GM15510 (cell line): ENCODE measurements around the gene MSRB2.

ENCODE experiments used
- POLR2A ChIP-seq: IDR thresholded peaks from 3 replicates; pipeline ENCODE4 v1.6.1; 2011; ENCODE audit warnings: borderline replicate concordance; ENCODE audit not compliant: insufficient read length; ENCODE audit errors: extremely low read depth

MSRB2 gene

DNA sequence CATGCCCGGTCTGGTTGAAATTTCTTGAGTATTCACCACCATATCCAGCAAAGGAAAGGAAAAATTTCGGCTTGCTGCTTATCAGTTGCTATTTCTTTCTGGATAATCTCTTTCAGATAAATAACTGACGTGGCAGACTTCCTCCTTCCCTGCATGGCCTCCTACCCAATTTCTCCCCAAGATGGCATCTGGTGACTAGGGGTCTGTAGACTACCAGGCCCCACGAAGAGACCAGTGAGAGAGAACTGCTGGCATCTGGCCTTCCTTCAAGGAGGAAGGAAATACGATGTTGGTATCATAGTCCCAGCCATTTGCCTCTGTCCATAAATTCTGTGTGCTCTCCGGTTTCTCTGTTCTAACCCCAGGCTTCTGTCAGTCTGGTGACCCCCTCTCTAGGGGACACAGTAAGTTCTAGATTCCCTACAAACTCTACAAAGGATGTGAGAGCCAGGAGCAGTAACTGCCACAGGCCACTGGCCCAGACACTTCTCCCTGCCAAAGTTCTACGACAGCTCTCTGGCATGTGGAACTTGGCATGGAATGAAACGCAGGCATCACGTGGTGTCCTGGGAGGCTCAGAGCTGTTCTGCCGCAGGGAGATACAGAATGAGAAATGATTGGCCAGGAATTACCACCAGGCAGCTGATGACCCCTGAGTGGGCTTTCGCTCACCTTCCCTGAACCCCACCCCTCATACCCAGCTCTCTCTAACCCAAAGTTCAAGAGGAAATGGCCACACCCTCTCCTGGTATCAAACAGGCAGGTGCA, 30.0 kb upstream of the MSRB2 start:
- no peak for TF ChIP-seq POLR2A

DNA sequence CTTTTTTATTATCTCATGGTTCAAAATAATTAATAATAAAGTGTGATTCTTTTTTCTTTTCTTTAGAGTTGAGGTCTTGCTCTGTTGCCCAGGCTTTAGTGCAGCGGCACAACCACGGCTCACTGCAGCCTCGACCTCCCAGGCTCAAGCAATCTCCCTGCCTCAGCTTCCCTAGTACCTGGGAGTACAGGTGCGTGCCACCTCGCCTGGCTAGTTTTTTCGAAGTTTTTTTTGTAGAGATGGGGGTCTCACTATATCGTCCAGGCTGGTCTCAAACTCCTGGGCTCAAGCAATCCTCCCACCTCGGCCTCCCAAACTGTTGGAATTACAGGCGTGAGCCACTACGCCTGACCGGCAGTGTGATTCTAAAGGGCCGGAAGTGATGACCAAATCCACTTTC, 28.0 kb upstream of the MSRB2 start:
- TF ChIP-seq POLR2A: no peak

DNA sequence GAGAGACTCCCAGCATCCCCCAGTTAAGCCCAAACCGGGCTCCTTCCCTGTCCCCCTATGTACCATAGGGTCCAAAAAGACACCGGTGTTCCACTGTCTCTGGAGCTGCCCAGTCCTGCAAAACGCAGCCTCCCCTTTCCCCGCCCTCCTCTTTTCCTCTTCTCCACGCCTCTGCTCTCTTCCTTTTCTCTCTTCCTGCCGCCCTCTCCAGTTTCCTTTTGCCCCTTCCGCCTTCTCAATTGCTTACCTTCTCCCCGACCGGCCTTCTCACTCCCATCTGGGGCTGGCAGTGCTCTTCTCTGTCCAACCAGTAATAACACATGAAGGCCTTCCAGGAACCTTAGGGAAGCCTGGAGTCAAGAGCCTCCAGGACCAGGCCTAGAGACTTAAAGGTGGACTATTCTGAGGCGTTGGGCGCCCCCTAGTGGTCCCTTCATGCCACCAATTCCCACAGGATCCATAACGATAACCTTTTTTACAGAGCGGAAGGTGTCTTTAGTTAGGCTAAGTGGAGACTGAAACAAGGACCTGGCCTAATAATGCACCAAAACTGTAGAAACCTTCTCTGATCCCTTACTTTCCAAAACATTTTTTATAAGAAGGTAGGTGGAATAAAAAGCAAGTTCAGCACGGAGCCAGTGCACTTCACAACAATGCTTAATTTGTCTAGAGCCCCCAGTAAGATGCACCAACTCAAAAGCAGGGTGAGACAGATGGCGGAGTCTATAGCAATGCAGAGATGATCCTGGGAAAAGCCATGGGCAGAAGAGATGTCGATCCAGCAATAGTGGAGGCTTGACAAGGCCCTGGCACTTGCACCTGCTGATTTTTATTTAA, 27.2 kb upstream of the MSRB2 start:
- TF ChIP-seq POLR2A: no peak

DNA sequence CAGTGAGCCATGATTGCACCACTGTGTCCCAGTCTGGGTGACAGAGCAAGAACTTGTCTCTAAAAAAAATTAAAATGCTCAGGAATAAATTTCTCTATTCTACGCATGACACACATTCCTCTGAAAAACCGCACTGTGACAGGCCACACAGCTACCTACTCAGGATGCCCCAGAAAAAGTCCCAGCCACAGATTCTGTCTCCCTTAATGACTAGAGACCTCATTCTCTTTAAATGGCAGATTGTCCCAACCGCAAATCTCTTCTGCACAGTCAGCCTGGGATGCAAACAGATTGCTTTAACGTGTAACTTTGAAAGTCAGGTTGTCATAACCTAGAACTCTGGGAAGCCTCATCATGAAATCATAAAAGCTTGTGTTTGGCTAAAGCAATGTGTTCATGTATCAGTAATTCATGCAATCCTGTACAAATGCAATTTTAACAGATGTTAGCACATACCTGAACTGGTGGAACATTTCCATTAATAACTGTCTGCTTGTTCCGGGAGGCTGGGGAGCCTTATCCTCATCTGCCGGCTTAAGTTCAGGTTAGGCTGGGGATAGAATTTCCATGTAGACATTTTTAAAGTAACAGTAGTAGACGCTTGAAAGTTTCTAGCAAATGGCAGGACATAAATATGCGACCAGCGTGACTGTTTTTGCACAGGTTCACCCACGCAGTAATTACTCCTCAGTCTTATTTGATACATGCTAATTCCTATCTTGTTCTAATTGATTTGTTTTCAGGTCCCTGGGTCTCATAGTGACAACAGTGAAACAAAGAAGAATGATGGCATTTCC, 26.2 kb upstream of the MSRB2 start:
- no peak for TF ChIP-seq POLR2A

DNA sequence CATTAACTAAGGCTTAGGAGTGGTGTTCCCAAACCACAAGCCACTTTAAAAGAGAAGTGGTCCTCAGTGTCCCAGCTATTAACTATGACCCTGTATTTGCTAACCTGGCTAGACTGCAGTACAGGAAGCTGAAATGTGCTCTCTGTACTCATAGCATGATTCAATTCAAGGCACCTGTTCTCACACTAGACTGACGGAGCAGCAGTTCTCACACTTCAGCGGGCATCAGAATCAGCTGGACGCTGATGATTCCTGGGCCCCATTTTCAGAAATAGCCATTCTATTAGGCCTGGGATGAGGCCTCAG, 24.5 kb upstream of the MSRB2 start:
- no peak for TF ChIP-seq POLR2A

DNA sequence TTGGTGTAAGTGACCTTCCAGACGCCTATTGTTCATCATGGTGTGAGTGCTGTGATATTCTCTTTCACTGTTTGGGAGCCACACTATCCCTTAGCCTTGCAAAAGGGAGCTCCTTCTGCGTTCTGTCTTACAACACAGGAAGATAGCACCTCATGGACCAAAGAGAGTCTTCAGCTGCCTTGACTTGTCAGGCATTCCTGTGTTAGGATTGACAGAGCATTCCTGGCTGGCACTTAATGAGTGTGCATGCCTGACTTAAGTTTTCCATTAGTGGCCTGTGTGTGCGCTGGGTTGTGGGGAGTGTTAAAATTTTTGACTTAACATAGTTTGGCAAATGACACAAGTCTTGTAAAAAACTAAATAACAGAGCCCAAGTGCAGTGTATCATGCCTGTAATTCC, 21.9 kb upstream of the MSRB2 start:
- TF ChIP-seq POLR2A: no peak

DNA sequence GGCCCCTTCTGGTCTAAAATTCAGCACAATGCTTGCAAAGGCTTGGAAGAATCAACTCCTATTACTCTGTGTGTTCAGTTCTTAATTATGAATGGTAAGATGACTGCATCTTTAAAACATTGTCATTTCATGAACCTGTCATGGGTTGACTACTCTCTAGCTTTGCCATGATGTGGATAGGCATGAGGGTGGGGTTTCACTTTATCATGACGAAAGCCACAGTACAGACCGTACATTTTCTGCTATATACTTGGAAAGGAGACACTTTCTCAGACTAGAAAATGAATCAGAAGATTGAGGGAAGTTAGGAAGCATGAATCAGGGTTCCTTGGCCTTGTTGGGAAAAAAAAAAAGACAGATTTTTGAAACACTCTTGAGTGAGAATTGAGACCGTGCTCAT, 19.7 kb upstream of the MSRB2 start:
- no peak for TF ChIP-seq POLR2A

DNA sequence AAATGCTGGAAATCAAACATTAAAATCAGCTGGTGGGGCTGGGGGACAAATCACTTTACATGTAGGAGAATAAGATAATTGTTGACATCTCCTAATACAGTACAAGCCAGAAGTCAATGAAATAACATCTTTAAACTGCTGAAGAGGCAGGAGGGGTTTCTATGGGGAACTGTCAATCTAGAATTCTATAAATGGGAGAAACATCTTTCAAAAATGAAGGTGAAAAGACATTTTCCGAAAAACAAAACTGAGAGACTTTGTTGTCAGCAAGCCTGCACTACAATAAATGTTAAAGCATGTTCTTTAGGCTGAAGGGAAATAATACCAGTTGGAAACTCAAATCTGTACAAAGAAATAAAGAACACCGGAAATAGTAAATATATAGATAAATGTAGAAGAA, 17.3 kb upstream of the MSRB2 start:
- TF ChIP-seq POLR2A: no peak

DNA sequence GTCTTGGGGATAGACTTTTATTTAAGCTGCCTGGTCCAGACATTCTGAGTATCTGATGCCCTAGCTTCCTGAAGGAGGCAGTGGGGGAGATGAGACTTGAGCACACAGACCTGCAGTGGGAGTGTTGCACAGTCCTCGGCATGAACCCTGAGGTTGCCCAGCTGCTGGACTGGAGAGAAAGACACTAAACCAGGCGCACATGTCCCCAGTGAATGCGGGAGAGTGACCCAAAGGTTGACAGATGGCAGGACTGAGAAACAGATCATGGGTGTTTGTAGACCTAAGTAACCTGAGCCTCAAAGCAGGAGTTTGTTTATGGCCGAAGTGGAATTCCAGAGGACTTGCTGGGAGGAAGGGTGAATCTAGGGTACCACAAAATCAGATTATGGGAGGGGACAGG, 15.7 kb upstream of the MSRB2 start:
- TF ChIP-seq POLR2A: no peak

DNA sequence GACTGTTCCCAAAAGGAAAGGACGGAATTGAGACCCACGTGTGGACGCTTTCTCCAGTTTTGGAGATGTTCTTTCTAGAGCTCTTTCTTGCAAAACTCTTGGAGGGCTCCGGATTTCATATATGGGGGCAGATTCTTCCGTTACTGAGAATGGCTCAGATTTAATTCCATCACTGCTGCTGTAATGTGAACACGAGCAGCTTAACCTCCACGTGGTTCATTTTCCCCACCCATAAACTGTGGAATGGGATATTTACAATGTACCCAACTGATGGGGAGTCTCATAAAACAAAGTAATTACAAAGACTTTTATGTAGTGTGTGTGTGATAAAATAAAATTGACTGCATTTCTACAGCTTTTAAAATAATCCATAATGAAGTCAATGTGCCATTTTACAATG, 15.1 kb upstream of the MSRB2 start:
- no peak for TF ChIP-seq POLR2A

DNA sequence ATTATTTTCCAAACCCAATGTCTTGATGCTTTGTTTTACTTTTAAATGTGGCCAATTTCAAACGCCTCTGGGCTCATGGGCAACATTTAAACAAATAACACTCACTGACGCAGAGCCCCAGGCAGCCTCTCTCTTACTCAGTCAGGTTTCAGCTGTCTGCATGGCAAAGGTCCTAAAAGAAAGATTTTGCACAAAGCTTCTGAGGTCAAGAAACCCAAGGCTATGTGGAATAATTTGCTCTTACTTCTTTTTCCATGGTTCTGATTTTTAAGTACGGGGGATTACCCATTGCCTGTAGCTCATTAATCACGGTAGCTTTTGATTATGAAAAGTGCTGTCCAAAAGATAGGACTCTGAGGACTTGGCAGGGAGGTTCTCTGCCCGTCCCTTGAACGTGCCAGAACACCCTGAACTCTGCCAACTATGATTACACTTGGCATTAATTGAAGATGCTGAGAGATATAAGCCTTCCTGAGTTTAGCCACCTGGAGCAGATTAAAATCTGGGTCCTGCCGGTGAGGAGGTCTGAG, 14.1 kb upstream of the MSRB2 start:
- no peak for TF ChIP-seq POLR2A

DNA sequence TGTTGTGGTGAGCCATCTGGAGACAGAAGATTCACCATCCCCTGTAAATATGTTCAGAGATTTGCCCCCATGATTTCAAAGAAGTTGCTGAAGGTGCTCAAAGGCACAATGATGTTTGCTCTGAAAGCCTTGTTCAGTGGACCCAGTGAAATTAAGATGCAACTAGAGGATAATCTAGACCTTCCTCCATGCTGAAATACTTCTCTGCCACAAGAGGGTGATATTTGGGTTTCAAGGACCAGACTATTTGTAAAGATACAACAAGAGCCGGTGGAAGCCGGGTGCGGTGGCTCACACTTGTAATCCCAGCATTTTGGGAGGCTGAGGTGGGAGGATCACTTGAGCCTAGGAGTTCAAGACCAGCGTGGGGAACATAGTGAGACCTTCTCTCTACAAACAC, 13.5 kb upstream of the MSRB2 start:
- TF ChIP-seq POLR2A: no peak

DNA sequence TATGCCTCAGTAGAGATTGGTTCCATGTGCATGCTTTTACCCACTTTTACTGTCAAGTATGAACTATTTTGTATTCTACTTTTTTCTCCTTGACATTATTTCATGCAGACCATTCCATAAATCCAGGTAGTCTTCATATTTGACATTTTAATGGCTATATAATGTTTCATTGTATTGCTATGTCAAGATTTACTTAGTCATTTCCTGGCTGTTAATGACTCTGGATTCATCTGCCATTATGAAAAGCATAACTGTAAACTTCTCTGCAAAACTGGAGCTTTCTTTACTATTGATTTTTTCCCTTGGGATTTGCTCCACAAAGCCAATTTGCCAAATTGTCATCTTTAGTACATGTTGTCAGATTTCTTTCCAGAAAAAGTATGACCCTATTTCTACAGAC, 6.8 kb upstream of the MSRB2 start:
- no peak for TF ChIP-seq POLR2A

DNA sequence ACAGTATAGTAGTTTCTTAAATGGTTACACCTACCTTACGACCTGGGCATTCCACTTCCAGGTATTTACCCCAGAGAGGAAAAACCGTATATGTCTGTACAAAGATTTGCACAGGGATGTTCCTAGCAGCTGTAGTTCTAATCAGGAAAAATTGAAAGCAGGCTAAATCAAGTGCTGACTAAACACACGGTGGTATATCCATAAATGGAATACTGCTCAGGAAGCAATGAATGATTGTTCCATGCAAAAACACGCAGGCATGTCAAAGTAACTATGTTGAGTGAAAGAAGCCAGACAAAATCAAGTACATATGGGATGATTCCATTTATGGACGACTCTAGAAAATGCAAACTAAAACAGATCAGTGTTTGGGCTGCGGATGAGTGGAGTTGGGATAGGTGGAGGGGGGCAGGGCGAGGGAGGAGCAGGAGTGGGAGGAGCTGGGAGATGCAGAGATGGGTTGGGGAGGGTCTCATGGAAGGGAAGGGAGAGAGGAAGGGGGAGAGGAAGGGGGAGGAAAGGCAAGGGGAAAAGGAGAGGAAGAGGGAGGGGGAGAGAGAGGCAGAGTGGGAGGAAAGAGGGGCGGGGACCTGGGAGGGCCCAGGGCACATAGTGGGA, 484 bp upstream of the MSRB2 start:
- no peak for TF ChIP-seq POLR2A
